ENCODE data around the gene GRB7.

The GRB7 gene

DNA sequence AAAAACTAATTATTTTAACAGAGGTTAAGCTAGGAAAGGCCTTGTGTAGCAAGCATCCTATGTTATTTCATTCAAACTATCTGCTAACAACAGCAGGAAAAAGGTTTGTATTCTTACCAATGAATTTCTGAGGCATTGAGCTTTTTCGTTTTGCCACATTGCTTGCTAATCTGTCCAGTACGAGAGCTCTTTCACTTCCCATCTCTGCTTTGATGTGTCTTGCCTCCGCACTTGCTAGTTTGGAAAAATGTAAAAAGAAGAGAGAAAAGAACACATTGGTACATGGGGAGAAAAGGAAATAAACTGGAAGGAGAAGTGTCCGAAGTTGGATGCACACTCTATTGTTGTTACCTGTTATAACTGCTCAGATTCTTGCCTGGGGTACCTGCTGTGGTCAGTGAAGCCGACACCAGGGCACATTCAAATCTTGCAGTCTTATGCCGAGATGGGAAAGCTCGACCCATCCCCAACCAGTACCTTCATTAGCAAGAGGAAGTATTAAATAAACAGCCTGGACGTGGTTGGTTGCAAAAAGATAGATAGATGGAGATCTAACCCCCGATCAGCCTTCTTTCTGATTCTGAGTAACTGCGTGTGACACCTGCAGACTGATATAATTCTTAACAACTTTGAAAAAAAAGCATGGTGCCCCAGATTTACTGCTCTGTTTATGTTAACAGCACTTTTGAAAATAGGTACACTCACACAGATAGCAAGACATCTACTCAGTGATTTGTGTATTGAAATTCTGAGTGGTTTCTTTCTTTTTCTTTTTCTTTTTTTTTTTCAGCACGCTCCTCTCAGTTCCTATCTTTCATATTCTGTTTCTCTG, 40.0 kb downstream of the GRB7 start:
- TF ChIP-seq, protein P1, sequence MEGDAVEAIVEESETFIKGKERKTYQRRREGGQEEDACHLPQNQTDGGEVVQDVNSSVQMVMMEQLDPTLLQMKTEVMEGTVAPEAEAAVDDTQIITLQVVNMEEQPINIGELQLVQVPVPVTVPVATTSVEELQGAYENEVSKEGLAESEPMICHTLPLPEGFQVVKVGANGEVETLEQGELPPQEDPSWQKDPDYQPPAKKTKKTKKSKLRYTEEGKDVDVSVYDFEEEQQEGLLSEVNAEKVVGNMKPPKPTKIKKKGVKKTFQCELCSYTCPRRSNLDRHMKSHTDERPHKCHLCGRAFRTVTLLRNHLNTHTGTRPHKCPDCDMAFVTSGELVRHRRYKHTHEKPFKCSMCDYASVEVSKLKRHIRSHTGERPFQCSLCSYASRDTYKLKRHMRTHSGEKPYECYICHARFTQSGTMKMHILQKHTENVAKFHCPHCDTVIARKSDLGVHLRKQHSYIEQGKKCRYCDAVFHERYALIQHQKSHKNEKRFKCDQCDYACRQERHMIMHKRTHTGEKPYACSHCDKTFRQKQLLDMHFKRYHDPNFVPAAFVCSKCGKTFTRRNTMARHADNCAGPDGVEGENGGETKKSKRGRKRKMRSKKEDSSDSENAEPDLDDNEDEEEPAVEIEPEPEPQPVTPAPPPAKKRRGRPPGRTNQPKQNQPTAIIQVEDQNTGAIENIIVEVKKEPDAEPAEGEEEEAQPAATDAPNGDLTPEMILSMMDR (IDR thresholded peaks at IDR 0.05; ENCODE audit: extremely low read depth, insufficient read depth, missing control alignments): no peak
- DNase-seq (ENCODE audit: low spot score): peak; percentile 59

DNA sequence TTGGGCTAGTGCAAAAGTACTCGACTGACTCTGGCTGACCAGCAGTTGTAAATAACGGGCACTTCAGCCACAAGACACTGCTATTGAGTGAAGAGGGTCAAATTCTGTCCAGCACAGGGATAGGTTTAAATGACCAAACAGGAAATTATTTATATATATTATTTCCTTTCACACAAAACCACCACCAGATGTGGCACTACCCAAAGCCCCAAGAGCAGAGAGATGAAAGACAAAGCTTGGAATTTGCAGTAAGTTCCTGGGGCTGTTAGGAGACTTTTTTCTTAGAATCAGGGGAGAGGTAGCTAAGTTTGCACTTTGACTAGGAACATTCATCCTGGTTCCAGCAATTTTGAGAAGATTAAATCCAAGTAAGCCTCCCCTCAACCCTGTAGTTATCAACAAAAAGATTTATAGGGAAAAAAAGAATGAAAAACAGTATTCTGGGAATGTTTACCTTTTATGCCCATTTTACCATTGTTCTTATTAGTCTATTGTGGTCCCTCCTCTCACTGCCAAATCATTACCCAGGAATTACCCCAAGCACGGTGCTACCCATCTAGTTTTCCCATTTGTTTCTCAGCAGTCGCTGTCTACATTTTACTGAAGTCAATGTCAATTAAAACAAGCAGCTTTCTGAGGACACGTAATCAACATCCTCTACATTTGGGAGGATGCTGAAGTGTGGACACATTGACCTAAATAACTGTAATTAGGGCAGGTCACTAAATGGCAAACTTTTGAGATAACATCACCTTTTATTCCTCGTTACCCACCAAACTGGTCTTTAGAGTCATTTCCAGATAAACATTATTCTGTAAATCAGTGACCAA, 43.5 kb downstream of the GRB7 start:
- TF ChIP-seq, protein P1 (IDR thresholded peaks at IDR 0.05; ENCODE audit: extremely low read depth, insufficient read depth, missing control alignments): no peak
- in situ Hi-C loops (cut with MboI; ENCODE audit: low pct_unique_long_range_greater_than_20kb, low sequenced_read_pairs, unreplicated experiment): no loop called here
- DNase-seq (ENCODE audit: low spot score): no peak

More for the DNA sequence above, 40.0 kb downstream of the GRB7 start:
- in situ Hi-C loops (cut with MboI; ENCODE audit: low pct_unique_long_range_greater_than_20kb, low sequenced_read_pairs, unreplicated experiment): no loop called here

DNA sequence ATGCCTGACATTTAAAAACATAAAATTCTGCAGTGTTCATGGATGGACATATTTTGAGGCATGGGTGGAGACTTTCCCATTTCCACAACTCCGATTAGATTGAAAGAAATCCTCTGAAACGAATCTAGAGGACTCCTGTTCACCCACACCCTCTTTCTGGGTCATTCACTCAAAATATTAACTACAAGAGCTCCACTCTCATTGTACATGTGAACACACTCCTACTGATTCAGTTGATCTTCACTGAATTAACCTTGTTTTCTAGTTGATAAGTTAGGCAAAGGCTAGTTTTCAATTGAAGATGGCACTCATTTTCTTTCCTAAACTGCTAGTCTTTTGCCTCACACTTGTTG, 44.1 kb downstream of the GRB7 start:
- DNase-seq (ENCODE audit: low spot score): no peak
- TF ChIP-seq, protein P1 (IDR thresholded peaks at IDR 0.05; ENCODE audit: extremely low read depth, insufficient read depth, missing control alignments): no peak
- in situ Hi-C loops (cut with MboI; ENCODE audit: low pct_unique_long_range_greater_than_20kb, low sequenced_read_pairs, unreplicated experiment): no loop called here

DNA sequence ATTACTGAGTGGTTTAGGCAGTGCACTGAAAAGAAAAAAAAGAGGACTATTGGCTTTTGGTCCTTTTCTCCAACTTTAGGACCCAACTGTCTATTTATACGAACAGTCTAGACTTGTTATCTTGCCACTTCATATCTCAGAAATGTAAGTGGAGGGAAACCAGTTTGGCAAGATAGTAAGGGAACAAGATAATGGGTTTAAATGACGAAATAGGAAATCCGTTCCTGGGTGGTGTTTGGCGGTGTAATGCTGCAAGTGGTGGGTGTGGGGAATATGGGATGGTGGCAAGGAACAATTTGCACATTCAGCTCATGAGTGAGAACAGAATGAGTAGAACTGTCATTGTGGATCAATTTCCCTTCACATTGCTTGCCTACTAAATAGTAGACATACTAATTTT, 44.7 kb downstream of the GRB7 start:
- DNase-seq (ENCODE audit: low spot score): no peak

DNA sequence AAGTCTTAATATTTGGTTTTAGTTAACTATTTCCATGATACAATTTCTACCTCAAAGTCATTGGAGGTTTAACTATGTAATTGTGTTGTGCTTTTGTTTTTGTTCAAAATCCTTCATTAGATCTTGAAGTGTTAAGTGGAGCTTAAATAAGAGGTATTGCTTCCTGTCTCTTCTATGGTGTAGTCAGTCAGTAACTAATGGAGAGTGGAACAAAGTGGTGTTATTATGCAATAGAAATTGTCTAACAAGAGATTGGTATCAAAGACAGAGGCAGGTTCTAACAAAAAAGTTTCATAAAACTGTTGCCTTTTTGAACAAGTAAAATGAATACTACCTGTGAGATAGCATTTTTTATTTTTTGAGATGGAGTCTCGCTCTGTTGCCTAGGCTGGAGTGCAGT, 45.2 kb downstream of the GRB7 start:
- in situ Hi-C loops (cut with MboI; ENCODE audit: low pct_unique_long_range_greater_than_20kb, low sequenced_read_pairs, unreplicated experiment): no loop called here
- TF ChIP-seq, protein P1 (IDR thresholded peaks at IDR 0.05; ENCODE audit: extremely low read depth, insufficient read depth, missing control alignments): no peak
- DNase-seq (ENCODE audit: low spot score): no peak

More for the DNA sequence above, 44.7 kb downstream of the GRB7 start:
- in situ Hi-C loops (cut with MboI; ENCODE audit: low pct_unique_long_range_greater_than_20kb, low sequenced_read_pairs, unreplicated experiment): no loop called here
- TF ChIP-seq, protein P1 (IDR thresholded peaks at IDR 0.05; ENCODE audit: extremely low read depth, insufficient read depth, missing control alignments): no peak

DNA sequence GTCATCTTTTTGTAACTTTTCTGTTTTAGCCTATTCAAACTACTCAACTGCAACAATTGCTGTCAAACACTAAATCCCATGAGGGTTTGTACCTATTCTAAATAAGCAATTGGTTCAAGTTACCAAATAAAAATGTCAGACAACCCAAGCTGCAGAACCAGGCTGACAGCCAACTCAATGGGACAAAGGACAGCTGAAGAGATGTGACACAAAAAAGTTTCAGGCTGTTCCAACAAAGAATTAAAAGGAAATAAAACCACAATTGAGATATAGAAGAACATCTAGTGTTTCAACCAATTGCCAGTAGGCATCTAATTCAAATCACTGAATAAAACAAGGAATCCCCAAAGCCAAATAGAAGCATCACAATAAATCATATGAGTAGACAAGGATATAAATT, 49.3 kb downstream of the GRB7 start:
- DNase-seq (ENCODE audit: low spot score): no peak
- TF ChIP-seq, protein P1 (IDR thresholded peaks at IDR 0.05; ENCODE audit: extremely low read depth, insufficient read depth, missing control alignments): no peak
- in situ Hi-C loops (cut with MboI; ENCODE audit: low pct_unique_long_range_greater_than_20kb, low sequenced_read_pairs, unreplicated experiment): no loop called here
